BE2C (cell line): ENCODE results near the gene MMS22L.

Experiments used
- DNase-seq: peaks from one replicate; pipeline ENCODE4 v3.0.0-alpha.2; 2020
- H3K27me3 ChIP-seq: fragments of 250-450 bp; sonication (Bioruptor Pico); 2 replicates; pipeline ENCODE4 v1.5.1; 2020; ENCODE audit warnings: mild to moderate bottlenecking
- H3K36me3 ChIP-seq: fragments of 250-450 bp; sonication (Bioruptor Pico); 2 replicates; pipeline ENCODE4 v1.5.1; 2020; ENCODE audit warnings: mild to moderate bottlenecking
- H3K4me1 ChIP-seq: fragments of 250-450 bp; sonication (Bioruptor Pico); 2 replicates; pipeline ENCODE4 v1.5.1; 2020
- H3K4me3 ChIP-seq: 2 replicates; pipeline ENCODE4 v1.5.1; 2011; ENCODE audit warnings: low read depth, low read length
- H3K9me3 ChIP-seq: fragments of 250-450 bp; sonication (Bioruptor Pico); 2 replicates; pipeline ENCODE4 v1.5.1; 2020
- CTCF ChIP-seq: IDR thresholded peaks from 2 replicates; pipeline ENCODE4 v1.5.1; 2012; ENCODE audit warnings: mild to moderate bottlenecking, low read depth, low read length

The MMS22L gene

DNA sequence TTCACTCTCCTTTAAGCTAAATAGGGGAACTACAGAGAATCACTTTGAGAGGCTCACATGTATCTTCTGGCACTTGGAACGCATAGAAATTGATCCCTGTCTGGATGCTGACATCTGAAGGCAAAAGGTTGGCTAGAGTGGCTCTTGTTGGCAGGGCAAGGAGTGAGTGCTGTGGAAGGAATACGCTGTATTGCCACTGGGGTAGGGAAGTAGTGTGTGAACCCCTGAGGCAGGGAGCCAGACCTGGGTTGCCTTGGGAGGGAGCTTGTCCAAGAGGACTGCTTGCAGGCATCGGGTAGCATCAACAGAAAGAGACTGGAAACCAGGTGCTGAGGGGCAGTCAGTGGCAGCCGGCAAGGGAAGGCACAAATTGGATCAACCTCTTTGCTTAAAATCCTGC lies 8.9 kb upstream of the MMS22L start:
- peaks cover 16% of the 10 kb centered on the region for H3K27me3 ChIP-seq
- peaks cover 2% of the 10 kb centered on the region; the same call in 1 of the 2 replicates for H3K9me3 ChIP-seq
- no peaks in the 10 kb centered on the region for H3K36me3 ChIP-seq
- DNase-seq, result no peak
- no peak overlapping the region for H3K4me3 ChIP-seq
- no peaks in the 10 kb centered on the region for H3K4me1 ChIP-seq
- no peak for TF ChIP-seq CTCF

DNA sequence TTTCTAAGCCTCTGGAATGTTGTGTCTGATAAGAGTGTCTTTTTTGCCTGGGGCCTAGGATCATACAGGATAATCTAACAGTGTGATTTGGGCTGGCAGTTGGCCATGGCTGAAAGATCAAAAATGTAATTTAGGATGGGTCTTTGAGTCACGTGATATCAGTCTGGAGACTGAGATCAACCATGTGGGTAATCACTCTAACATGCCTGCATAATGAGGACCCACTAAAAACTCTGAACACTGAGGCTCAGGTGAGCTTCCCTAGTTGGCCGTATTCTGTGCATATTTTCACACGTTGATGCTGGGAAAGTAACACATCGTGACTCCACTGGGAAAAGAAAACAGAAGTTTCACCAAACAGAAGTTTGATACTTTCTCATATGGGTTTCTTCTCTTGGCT lies 6.3 kb upstream of the MMS22L start:
- no peaks in the 10 kb centered on the region for H3K4me1 ChIP-seq
- TF ChIP-seq CTCF, result no peak
- DNase-seq, result no peak
- H3K9me3 ChIP-seq, result peaks cover 2% of the 10 kb centered on the region; the same call in 1 of the 2 replicates
- H3K27me3 ChIP-seq, result peaks cover 12% of the 10 kb centered on the region
- H3K4me3 ChIP-seq, result no peak overlapping the region
- H3K36me3 ChIP-seq, result no peaks in the 10 kb centered on the region

GRCh38 chr6:97288188-97288587 lies 5.2 kb upstream of the MMS22L start:
- Histone ChIP-seq H3K36me3 (no peaks in the 10 kb centered on the region), H3K4me1 (no peaks in the 10 kb centered on the region), H3K27me3 (peaks cover 5% of the 10 kb centered on the region; the same call in 1 of the 2 replicates), H3K4me3 (no peak overlapping the region), H3K9me3 (peaks cover 2% of the 10 kb centered on the region; the same call in 1 of the 2 replicates)
- no peak for DNase-seq
- no peak for TF ChIP-seq CTCF

- peak overlapping the region; percentile 95 for H3K4me3 ChIP-seq
- no peaks in the 10 kb centered on the region for H3K9me3 ChIP-seq
These were observed 734 bp downstream of the MMS22L start for GRCh38 chr6:97282238-97282725.

GRCh38 chr6:97280766-97281165 lies 2.2 kb downstream of the MMS22L start:
- Histone ChIP-seq H3K9me3 (no peaks in the 10 kb centered on the region), H3K36me3 (peaks cover 29% of the 10 kb centered on the region), H3K27me3 (no peaks in the 10 kb centered on the region), H3K4me1 (no peaks in the 10 kb centered on the region), H3K4me3 (peak overlapping the region; percentile 95)
- no peak for DNase-seq
- TF ChIP-seq CTCF, result no peak

More at GRCh38 chr6:97282238-97282725, 734 bp downstream of the MMS22L start:
- DNase-seq, result no peak
- Histone ChIP-seq H3K27me3 (no peaks in the 10 kb centered on the region), H3K36me3 (peaks cover 18% of the 10 kb centered on the region), H3K4me1 (no peaks in the 10 kb centered on the region)
- no peak for TF ChIP-seq CTCF

DNA sequence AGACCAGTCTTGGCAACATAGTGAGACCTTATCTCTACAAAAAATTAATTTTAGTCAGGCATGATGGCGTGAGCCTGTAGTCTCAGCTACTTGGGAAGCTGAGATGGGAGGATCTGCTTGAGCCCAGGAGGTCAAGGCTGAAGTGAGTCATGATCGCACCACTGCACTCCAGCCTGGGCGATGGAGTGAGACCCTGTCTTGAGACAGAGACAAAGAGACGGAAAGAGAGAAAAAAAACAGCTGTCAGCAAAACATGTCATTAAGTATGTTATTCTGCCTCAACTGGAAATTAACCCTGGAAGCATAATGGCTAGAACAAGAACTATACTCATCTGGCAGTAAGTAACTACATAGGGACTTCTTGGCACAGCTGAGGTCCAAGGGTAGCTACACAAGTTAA lies 7.2 kb downstream of the MMS22L start:
- no peak for DNase-seq
- H3K27me3 ChIP-seq, result no peaks in the 10 kb centered on the region
- no peaks in the 10 kb centered on the region for H3K4me1 ChIP-seq
- H3K36me3 ChIP-seq, result peaks cover 65% of the 10 kb centered on the region
- no peak for TF ChIP-seq CTCF
- H3K4me3 ChIP-seq, result no peak overlapping the region
- no peaks in the 10 kb centered on the region for H3K9me3 ChIP-seq
